ENCODE measurements around the gene PRKCZ.

PRKCZ gene

GRCh38 chr1:2229911-2230731, 179.9 kb downstream of the PRKCZ start:
- DNase-seq (ENCODE audit: low read depth in 2 of 2) = no peak

- no peak for DNase-seq (ENCODE audit: low read depth in 2 of 2)
Measured at GRCh38 chr1:2230781-2231531, 180.7 kb downstream of the PRKCZ start.

GRCh38 chr1:2231532-2232254, 181.5 kb downstream of the PRKCZ start:
- peak in 1 of 2 experiments; percentile 53 for DNase-seq (ENCODE audit: low read depth in 2 of 2)

GRCh38 chr1:2232255-2232915, 182.2 kb downstream of the PRKCZ start:
- no peak for DNase-seq (ENCODE audit: low read depth in 2 of 2)

GRCh38 chr1:2232916-2233438, 182.8 kb downstream of the PRKCZ start:
- no peak for DNase-seq (ENCODE audit: low read depth in 2 of 2)

GRCh38 chr1:2233468-2233867, 183.3 kb downstream of the PRKCZ start:
- no peak for DNase-seq (ENCODE audit: low read depth in 2 of 2)

- peak; percentile 63 to 66 for DNase-seq (ENCODE audit: low read depth in 2 of 2)
Measured at GRCh38 chr1:2233997-2234761, 184.0 kb downstream of the PRKCZ start.

GRCh38 chr1:2234762-2235113, 184.5 kb downstream of the PRKCZ start:
- no peak for DNase-seq (ENCODE audit: low read depth in 2 of 2)
